Coronary artery (tissue), 2 donors: ENCODE measurements around the gene LILRA5.

ENCODE experiments used
- DNase-seq: peaks from one replicate; pipeline ENCODE4 v3.0.0-alpha.2; 2017; ENCODE audit warnings: low spot score
- H3K27ac ChIP-seq, 2 donors: fragments of 200-600 bp; sonication (generic); one replicate each; pipeline ENCODE4 v1.5.1; 2016 to 2019
- H3K4me3 ChIP-seq: fragments of 200-600 bp; sonication (generic); 2 replicates; pipeline ENCODE4 v1.5.1; 2016; ENCODE audit warnings: mild to moderate bottlenecking, moderate library complexity
- CTCF ChIP-seq: fragments of 200-600 bp; sonication (generic); IDR thresholded peaks from one replicate; pipeline ENCODE4 v1.5.1; 2019; ENCODE audit warnings: antibody characterized with exemption

The LILRA5 gene

DNA sequence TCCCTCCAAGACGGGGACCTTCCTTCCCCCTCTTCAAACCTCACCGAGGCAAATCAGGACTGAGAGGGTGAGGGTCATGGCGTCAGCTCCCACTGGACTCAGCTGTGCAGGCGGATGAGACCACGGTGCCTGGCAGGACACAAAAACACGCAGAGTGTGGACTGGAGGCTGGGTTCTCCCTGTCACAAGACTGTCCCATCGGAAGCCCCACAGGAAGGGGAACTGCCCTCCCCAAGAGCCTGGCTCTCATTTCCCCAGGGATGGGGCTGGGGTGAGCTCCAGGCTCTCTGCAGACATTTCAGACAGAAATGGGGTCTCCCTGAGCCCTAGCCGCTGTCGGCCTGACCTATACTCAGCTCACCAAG, 55.9 kb downstream of the LILRA5 start, which contains the start of gene LILRB5:
Gene LILRB5, minus strand, starts transcription at position 158 of the 365 bp plus-strand sequence. Its CDS starts 80 bp downstream, at position 78.
- peak within 1 kb of the TSS; percentile 53 for H3K4me3 ChIP-seq
- peak within 1 kb of the TSS in 1 of 2 donors; percentile 67 for H3K27ac ChIP-seq
- TF ChIP-seq CTCF: no peak
- DNase-seq: peak; percentile 67
